DND-41 (cell line): ENCODE measurements around the gene ACBD6.

Experiments
- EZH2 ChIP-seq: IDR thresholded peaks from 3 replicates; pipeline ENCODE4 v1.6.1; 2012; ENCODE audit warnings: borderline replicate concordance, low read depth, mild to moderate bottlenecking, moderate library complexity, low read length, inconsistent platforms; ENCODE audit not compliant: severe bottlenecking
- TF ChIP-seq, protein P1 (sequence below): IDR thresholded peaks from 2 replicates; pipeline ENCODE4 v1.5.1; 2012; ENCODE audit warnings: borderline replicate concordance, low read length, moderate library complexity, mild to moderate bottlenecking; ENCODE audit not compliant: poor library complexity, severe bottlenecking; ENCODE audit errors: extremely low read depth

DNA sequence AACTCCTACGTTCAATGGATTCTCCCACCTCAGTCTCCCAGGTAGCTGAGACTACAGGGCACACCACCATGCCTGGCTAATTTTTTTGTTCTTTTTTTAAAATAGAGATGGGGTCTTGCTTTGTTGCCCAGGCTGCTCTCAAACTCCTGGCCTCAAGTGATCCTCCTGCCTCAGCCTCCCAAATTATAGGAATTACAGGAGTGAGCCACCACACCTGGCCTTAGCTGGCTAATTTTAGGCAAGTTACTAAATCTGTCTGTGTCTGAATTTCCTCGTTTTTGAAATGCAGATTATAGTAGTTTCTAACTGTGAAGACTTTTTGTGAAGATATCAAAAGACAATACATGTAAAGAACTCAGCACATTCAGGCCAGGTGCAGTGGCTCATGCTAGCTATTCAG, 13.7 kb downstream of the ACBD6 start:
- TF ChIP-seq, protein P1, sequence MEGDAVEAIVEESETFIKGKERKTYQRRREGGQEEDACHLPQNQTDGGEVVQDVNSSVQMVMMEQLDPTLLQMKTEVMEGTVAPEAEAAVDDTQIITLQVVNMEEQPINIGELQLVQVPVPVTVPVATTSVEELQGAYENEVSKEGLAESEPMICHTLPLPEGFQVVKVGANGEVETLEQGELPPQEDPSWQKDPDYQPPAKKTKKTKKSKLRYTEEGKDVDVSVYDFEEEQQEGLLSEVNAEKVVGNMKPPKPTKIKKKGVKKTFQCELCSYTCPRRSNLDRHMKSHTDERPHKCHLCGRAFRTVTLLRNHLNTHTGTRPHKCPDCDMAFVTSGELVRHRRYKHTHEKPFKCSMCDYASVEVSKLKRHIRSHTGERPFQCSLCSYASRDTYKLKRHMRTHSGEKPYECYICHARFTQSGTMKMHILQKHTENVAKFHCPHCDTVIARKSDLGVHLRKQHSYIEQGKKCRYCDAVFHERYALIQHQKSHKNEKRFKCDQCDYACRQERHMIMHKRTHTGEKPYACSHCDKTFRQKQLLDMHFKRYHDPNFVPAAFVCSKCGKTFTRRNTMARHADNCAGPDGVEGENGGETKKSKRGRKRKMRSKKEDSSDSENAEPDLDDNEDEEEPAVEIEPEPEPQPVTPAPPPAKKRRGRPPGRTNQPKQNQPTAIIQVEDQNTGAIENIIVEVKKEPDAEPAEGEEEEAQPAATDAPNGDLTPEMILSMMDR, result no peak
- no peak for TF ChIP-seq EZH2
